HG03342 (cell line): Measurements from ENCODE around the gene OR2S2.
"Not testable (repeated sequence)": the region's sequence is repeated elsewhere in the genome, so short reads cannot be mapped to it uniquely, and the experiment has no call there.

Experiments
- ATAC-seq: cut with Tn5 transposase; IDR thresholded peaks from one replicate; pipeline ENCODE4 v1.9.1; 2021; ENCODE audit warnings: mild to moderate bottlenecking, moderate library complexity; ENCODE audit not compliant: unreplicated experiment

OR2S2 gene

GRCh38 chr9:35935261-35935660 lies 22.7 kb downstream of the OR2S2 start:
- ATAC-seq = no peak

DNA sequence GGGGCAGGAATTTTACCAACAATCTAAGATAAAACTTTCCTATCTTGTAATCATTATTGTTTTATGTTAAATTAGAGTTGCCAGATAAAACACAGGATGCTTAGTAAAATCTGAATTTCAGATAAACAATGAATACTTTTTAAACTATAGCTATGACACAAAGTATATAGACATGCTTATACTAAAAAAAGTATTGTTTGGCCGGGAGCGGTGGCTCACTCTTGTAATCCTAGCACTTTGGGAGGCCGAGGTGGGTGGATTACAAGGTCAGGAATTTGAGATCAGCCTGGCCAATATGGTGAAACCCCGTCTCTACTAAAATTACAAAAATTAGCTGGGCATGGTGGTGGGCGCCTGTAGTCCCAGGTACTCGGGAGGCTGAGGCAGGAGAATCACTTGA lies 23.9 kb downstream of the OR2S2 start:
- not testable (repeated sequence) for ATAC-seq

GRCh38 chr9:35933550-35934067 lies 24.3 kb downstream of the OR2S2 start:
- ATAC-seq = no peak

GRCh38 chr9:35932735-35933134 lies 25.2 kb downstream of the OR2S2 start:
- no peak for ATAC-seq

- ATAC-seq = no peak
These were observed 27.0 kb downstream of the OR2S2 start for GRCh38 chr9:35930989-35931388.

DNA sequence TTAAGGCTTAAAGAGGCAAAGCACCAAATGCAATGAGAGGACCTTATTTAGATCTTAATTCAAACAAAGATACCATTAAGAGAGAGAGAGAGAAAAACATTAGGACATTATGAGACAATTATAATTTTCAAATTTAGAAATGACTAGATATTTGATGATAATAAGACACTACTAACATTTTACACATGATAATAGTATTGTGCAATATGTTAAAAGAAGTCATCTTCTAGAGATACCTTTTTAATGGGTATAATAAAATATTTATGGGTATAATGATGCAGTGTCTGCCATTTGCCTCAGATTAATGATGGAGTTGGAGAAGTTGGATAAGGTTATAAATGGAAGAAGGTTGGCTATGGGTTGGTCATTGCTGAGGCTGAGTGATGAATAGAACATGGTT lies 27.4 kb downstream of the OR2S2 start:
- no peak for ATAC-seq

- no peak for ATAC-seq
These were observed 28.6 kb downstream of the OR2S2 start for GRCh38 chr9:35929453-35929718.

DNA sequence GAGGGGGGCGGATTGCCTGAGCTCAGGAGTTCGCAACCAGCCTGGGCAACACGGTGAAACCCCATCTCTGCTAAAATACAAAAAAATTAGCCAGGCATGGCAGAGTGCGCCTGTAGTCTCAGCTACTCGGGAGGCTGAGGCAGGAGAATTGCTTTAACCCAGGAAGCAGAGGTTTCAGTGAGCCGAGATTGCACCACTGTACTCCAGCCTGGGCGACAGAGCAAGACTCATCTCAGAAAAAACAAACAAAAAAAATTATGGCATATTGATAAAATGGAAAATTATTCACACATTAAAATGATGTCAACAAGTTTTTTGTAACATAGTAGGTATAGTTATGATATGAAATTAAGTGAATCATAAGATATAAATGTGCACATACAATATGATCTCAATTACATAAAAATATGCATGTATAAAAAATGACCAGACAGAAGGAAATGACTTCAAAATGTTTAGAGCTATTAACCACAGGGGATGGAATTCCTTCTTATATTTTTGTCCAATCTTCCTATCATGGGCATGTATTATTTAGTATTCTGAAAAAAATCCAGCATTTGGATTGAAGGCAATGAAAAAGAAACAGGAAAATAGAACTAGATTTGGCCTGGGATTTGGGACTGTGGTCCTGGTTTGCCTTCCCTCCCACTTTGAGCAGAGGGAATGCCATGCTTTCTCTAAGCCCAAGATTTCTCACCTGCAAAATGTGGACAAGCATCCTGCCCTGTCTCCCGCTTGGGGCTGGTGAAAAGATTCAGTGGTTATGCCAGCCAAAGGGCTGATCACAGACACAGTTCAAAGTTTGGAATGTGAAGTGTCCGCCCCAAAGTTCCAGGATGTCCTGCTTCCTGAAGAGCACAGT lies 29.1 kb downstream of the OR2S2 start:
- ATAC-seq = no peak

GRCh38 chr9:35923927-35924763 lies 33.8 kb downstream of the OR2S2 start:
- no peak for ATAC-seq

DNA sequence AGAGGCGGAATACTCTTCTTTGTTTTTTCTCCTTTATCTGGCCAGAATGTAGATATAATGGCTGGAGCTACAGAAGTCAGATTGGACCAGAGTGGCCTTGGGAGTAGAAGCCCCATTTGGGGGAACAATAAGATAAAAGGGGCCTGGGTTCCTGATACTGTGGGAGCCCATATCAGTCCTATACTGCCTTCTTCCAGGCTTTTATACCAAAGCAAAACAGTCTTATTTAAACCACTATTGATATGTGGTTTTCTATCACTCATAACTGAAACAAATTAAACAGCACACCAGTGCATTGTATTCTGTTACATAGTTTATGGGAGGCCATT lies 34.4 kb downstream of the OR2S2 start:
- no peak for ATAC-seq

DNA sequence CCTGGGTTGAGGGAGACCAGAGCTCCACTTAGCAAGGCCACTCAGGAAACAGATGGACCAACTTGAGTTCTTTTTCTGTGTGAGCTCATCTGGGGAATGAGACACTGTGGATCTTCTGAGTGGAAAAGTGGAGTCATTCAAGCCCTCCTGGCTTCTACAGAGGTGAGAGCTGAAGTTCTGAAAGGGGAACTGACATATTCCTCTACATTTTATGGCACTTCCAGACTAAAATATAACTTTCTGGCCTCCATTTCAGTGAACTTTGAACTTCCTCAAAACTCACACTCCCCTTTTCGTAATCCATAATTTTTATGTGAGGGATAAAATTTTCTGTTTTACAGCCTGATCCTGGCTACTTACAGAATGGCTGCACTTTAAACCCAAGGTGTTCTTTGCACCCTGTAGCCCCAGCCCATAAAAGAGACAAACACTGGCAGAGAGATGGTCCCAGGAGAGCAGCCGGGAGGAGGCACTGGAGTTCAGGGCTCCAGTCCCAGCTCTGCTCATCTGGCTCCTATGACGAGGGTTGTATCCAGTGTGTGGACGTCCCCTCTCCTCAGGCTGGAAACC lies 37.8 kb downstream of the OR2S2 start:
- ATAC-seq = no peak

DNA sequence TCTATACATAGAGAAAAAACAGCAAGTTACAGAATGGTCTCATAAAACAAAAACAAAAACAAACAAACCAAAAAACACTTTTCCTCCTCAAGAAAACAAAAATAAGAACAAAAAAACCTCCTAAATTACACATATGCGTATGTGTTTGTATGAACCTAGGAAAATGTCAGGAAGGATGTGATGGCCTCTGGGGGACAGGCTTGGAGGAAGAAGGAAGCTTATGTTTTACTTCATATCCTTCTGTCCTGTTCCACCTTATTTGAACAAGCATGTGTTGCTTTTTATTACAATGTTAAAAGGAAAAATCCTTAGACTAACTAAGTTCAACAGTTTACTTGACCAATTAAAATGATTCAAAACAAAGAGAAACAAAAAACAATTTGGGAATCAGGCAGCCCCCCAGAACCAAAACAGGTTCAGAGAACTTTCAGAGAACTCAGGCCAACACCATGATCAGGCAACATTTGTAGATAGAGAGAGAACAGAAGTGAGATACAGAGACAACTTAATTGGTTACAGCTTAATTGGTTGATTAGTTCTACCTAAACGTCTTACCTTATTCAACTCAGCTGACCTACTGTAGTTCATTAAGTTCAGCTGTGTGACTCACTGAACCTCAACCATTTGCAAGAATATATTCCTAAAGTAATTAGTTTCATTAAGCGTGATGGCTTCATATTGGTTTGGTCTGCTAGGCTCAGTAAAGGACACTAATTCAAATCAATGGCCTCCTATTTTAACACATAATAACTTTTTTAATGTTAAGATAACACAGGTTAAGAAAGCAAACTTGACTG lies 38.5 kb downstream of the OR2S2 start:
- ATAC-seq = no peak

DNA sequence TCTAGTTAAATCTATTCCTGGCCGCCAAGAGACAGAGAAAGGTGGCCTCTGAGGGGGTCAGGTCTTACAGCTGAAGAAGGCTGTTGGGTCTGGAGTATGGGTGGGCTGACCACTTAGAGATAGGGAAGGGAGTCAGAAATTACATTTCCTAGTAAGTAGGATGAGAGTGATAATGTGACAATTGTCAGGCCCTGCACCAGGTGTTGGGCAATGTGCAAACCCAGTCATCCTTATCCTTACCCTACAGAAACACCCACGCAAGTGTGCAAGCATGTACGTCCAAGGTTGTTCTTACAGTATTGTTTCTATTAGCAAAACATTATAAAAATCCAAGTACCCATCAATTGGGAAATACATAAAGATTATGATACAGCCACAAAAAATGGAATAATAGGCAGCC lies 39.2 kb downstream of the OR2S2 start:
- ATAC-seq = no peak

GRCh38 chr9:35917261-35917660 lies 40.7 kb downstream of the OR2S2 start:
- no peak for ATAC-seq

GRCh38 chr9:35915681-35916294 lies 42.2 kb downstream of the OR2S2 start:
- ATAC-seq = no peak

DNA sequence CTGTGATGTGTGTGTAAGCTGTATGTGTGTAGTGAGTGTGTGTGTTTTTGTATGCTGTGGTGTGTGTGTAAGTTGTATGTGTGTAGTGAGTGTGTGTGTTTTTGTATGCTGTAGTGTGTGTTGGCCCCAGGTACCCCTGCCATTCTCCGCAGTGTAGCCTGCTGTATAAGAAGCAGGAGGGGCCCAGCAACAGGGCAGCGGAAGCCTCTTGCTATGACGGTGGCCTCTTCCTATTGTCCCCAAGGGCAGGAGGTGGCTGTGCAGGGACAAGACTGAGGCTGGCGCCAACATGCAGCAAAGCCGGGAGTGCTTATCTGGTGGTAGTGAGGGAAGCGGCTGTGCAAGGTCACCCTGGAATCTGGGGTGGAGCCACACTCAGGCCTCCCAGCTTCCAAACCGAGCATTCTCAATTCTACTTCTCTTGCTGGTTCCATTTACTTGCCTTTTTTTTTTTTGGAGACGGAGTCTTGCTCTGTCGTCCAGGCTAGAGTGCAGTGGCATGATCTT lies 43.6 kb downstream of the OR2S2 start:
- ATAC-seq = no peak

DNA sequence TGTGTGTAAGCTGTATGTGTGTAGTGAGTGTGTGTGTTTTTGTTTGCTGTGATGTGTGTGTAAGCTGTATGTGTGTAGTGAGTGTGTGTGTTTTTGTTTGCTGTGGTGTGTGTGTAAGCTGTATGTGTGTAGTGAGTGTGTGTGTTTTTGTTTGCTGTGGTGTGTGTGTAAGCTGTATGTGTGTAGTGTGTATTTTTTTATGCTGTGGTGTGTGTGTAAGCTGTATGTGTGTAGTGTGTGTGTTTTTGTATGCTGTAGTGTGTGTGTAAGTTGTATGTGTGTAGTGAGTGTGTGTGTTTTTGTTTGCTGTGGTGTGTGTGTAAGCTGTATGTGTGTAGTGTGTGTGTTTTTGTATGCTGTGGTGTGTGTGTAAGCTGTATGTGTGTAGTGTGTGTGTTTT lies 44.5 kb downstream of the OR2S2 start:
- not testable (repeated sequence) for ATAC-seq

DNA sequence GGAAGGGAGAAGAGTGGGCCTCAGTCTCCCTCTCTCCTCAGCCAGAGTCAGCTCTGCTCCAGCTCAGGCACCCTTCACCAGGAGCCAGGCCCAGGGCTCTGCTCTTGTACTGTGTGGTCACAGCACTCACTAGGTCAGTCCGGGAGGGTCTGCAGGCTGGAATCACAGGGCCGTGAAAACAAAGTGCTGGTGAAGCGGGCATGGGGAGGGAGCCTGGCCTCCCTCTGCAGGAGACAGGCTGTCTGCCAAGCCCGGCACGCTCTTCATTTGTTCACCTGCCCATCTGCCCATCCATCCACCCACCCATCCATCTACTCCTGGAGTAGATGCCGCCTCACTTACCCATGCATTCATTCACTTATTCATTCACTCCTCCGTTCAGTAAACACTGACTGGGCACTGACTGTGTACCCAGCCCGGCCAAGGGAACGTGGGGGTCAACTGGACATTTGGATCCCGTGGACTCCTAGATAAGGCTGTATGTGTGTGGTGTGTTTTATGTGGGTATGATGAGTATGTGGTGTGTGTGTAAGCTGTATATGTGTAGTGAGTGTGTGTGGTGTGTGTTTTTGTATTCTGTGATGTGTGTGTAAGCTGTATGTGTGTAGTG lies 45.1 kb downstream of the OR2S2 start:
- no peak for ATAC-seq

DNA sequence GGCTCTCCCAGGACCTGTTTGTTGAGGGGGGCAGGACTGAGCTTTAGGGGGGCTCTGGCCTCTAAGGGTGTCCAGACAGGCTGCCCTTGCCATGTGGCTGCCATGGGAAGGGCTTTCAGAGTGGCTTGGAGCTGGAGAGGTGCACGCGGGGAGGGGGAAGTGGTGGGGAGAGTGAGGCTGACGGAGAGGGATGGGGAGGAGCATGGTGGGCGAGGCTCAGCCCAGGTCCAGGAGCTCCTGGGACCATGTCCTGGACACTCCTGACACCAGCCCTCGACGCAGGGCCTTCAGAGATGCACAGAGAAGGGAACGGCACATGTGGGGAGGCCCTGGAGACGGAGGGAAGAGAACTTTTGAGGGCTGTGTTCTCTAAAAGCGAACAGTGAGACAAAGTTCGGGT lies 46.3 kb downstream of the OR2S2 start:
- ATAC-seq = no peak
